ENCODE data around the gene ALKBH3. TPM values are rescaled to one million over a fixed set of nuclear protein-coding genes. Genes with fewer than 3 reads are reported as not detected.

ALKBH3 gene
- total RNA-seq, 4 donors from 2014 or later: 27.5 to 44.1 (median 42.0) TPM

DNA sequence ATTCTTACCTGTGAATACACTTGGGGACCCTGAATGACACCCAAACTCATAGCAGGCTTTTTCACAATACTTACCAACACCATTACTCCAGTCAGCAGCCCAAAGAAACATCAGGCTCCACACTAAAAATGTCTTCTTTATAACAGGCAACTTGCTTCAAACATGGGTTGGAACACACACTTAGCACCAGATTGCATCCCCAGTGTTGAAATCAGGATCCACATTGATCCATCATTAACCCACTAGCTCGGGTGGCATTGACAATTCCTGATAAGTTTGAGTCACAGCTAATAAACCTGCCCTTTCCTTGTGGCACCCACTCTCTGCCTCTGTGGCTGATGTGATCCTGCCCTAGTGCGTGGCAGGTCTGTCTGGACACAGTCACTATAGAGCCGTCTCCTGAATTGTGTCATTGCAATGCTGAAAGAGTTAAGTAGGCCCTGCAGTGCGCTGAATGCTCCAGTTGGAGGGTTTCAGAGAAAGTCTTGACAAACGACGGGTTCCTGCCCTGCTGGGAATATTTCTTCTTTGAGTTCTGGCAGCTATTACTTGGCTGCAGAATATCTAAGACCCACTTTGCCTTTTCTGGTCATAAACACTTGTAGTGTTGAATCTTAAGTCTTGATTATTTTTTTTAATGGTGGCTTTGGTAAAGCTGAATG is 42.2 kb downstream of the ALKBH3 start:
- in situ Hi-C loops (cut with MboI; ENCODE audit: low sequenced_read_pairs in 4 of 4): no loop called here
- H3K4me1 ChIP-seq: peaks cover 26 to 33% of the 10 kb centered on the region in 2 donors
- no peak overlapping the region for H3K4me3 ChIP-seq
- H3K27ac ChIP-seq: peak overlapping the region; percentile 71 to 93 (median 86)
- DNase-seq (no peak), ATAC-seq (no peak)
- no peaks in the 10 kb centered on the region for H3K9me3 ChIP-seq
- no peaks in the 10 kb centered on the region for H3K36me3 ChIP-seq
- no peak for TF ChIP-seq POLR2A (IDR thresholded peaks at IDR 0.05)
- TF ChIP-seq, protein P1, sequence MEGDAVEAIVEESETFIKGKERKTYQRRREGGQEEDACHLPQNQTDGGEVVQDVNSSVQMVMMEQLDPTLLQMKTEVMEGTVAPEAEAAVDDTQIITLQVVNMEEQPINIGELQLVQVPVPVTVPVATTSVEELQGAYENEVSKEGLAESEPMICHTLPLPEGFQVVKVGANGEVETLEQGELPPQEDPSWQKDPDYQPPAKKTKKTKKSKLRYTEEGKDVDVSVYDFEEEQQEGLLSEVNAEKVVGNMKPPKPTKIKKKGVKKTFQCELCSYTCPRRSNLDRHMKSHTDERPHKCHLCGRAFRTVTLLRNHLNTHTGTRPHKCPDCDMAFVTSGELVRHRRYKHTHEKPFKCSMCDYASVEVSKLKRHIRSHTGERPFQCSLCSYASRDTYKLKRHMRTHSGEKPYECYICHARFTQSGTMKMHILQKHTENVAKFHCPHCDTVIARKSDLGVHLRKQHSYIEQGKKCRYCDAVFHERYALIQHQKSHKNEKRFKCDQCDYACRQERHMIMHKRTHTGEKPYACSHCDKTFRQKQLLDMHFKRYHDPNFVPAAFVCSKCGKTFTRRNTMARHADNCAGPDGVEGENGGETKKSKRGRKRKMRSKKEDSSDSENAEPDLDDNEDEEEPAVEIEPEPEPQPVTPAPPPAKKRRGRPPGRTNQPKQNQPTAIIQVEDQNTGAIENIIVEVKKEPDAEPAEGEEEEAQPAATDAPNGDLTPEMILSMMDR (IDR thresholded peaks at IDR 0.05 in 4 of 5, conservative IDR thresholded peaks at IDR 0.05 in 1 of 5): no peak
- intact Hi-C loops (cut with DNase I; ENCODE audit: low total_unique reads): loop anchor here (2.0 kb wide), 1 partner anchor 20 kb away; the partner anchor contains the start of gene C11orf96
- H3K27me3 ChIP-seq: no peaks in the 10 kb centered on the region

DNA sequence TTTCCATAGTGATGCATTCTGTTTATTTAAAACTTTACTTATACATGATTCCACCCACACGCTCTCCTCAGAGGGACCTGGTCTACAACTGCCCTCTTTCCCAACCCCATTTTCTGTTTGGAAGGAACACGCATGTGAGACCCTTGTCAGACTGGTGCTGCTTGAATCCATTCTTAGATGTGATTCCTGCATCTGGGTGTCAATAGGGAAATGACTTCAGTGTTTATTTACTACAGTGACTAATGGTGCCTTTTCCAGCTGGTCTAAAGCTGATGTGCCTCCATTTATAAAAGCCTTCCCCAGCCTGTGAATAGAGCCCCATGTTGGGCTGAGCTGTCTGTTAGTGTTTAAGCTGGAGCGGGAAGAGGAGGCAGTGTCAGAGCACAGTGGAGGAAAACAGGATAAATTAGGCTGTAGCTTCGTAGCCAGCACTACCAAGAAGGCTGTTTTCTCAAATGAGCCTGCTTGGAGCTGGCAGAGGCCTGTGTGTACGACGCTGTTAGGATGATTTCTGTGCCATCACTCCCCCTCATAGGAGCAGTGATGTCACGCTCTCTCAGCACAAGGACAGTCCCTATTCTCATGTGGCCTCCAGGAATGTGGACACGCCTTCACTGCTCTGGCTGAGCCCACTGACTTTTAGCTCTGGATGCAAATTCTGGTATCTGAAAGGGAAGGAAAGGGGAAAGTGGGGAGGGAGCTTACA is 42.9 kb downstream of the ALKBH3 start:
- TF ChIP-seq, protein P1 (IDR thresholded peaks at IDR 0.05 in 4 of 5, conservative IDR thresholded peaks at IDR 0.05 in 1 of 5): no peak
- TF ChIP-seq POLR2A (IDR thresholded peaks at IDR 0.05): peak; percentile 16 to 38
- intact Hi-C loops (cut with DNase I; ENCODE audit: low total_unique reads) (loop anchor here (2.0 kb wide), 1 partner anchor 19 kb away; the partner anchor contains the start of gene C11orf96), in situ Hi-C loops (cut with MboI; ENCODE audit: low sequenced_read_pairs in 4 of 4) (no loop called here)
- DNase-seq (peak; percentile 40 to 72), ATAC-seq (peak; percentile 18 to 23)
- Histone ChIP-seq H3K27ac (peak overlapping the region; percentile 71 to 93 (median 86)), H3K9me3 (no peaks in the 10 kb centered on the region), H3K27me3 (no peaks in the 10 kb centered on the region), H3K4me1 (peaks cover 26 to 27% of the 10 kb centered on the region in 2 donors), H3K36me3 (no peaks in the 10 kb centered on the region), H3K4me3 (no peak overlapping the region)

DNA sequence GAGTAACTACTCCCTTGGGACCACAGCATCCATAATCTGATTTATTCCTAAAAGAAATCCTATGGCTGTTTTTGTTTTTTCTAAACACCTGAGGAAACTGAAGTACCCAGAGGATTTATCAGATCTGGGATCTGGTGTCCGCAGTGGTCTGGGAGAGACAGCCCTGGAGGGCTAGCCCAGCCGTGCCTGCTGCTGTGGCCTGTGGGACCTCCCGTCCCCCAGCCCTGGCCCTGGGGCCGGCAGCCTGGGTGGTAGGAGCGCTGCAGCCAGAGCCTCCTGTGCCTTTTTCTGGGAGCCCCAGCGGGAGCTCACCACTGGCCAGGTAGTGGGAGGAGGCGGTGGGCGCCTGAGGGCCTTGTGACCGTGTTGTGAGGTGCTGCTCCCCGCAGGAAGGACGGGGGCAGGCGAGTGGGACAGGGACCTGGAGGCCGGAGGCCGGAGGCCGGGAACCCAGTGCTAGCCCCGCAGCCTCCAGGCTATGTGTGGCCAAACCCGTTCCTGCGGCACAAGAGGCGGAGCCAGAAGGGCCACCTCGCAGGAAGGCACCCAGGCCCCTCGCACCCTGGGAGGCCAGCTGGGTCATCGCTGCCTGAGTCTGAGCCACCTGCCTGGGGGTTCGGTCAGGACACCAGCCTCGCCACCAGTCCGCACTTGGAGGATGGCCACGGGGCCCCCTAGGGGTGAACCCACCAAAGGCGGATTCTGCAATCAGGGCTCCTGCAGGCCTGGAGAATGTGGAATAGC is 43.7 kb downstream of the ALKBH3 start:
- ATAC-seq (no peak), DNase-seq (no peak)
- H3K27me3 ChIP-seq: no peaks in the 10 kb centered on the region
- H3K36me3 ChIP-seq: no peaks in the 10 kb centered on the region
- H3K4me1 ChIP-seq: peaks cover 22 to 25% of the 10 kb centered on the region in 2 donors
- no peak overlapping the region for H3K4me3 ChIP-seq
- no peaks in the 10 kb centered on the region for H3K9me3 ChIP-seq
- H3K27ac ChIP-seq: peak overlapping the region; percentile 67 to 93 (median 86)
- TF ChIP-seq POLR2A (IDR thresholded peaks at IDR 0.05): no peak
- TF ChIP-seq, protein P1 (IDR thresholded peaks at IDR 0.05 in 4 of 5, conservative IDR thresholded peaks at IDR 0.05 in 1 of 5): no peak
- in situ Hi-C loops (cut with MboI; ENCODE audit: low sequenced_read_pairs in 4 of 4) (no loop called here), intact Hi-C loops (cut with DNase I; ENCODE audit: low total_unique reads) (no loop called here)

DNA sequence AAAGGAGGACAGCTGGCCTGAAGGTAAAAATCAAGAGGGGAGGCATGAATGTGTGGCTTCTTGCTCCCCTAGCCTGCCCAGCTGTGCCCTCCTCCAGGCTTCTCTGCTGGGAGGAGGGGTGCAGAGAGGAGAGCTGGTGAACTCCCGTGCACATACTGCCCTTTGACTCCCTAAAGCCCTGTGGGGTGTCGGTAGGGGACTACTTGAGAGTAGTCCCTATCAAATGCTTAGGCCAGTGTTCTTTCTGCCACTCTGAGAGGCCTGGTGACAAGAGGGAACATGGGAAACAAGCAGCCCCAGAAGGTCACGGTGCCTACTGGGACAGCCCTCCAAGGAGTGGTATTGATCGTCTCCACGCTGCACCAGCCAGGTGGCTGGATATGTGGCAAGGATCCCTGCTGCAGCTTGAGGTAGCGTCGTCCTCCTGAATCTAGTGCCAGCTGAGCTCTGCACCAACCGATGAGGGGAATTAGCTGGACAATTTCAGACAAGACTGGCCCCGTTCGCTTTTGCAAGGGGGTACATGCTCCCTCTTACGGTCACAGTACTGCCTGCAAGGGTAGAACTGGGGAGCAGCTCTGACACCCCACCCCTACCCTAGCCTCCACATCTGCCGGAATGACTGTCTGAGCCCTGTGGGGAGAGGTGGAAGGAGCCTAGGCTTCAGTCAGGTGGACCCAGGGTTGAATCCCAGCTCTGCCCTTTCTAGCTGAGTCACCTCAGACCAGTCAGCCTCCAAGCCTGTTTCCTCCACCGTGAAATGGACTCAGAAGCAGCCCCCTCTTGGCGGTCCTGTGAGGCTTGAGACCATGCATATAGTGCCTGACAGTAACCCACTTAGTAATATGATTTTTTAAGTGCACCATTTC is 44.7 kb downstream of the ALKBH3 start:
- in situ Hi-C loops (cut with MboI; ENCODE audit: low sequenced_read_pairs in 4 of 4): no loop called here
- ATAC-seq: no peak

More for the DNA sequence above, 44.7 kb downstream of the ALKBH3 start:
- Histone ChIP-seq H3K4me3 (no peak overlapping the region), H3K9me3 (no peaks in the 10 kb centered on the region), H3K27me3 (no peaks in the 10 kb centered on the region), H3K36me3 (no peaks in the 10 kb centered on the region), H3K4me1 (peaks cover 12 to 15% of the 10 kb centered on the region in 2 donors), H3K27ac (peak overlapping the region in 2 of 4 donors; percentile 90 to 93)
- no peak for DNase-seq
- intact Hi-C loops (cut with DNase I; ENCODE audit: low total_unique reads): no loop called here
- TF ChIP-seq, protein P1 (IDR thresholded peaks at IDR 0.05 in 4 of 5, conservative IDR thresholded peaks at IDR 0.05 in 1 of 5): no peak
- TF ChIP-seq POLR2A (IDR thresholded peaks at IDR 0.05): no peak

All from gastrocnemius medialis (tissue), 4 donors.